ENCODE results near the gene FMNL3.

- TF ChIP-seq POLR2A (IDR thresholded peaks at IDR 0.05; ENCODE audit: low read depth, low read length) = no peak
- no peak for TF ChIP-seq POLR2AphosphoS5 (IDR thresholded peaks at IDR 0.05; ENCODE audit: low read depth, low read length)
These were observed 43.8 kb upstream of the FMNL3 start for GRCh38 chr12:49750996-49751393.

Measured in GM12892 (cell line).